Measurements from ENCODE around the gene RAET1G.
"Not testable (repeated sequence)": the region's sequence is repeated elsewhere in the genome, so short reads cannot be mapped to it uniquely, and the experiment has no call there.

Gene RAET1G, protein sequence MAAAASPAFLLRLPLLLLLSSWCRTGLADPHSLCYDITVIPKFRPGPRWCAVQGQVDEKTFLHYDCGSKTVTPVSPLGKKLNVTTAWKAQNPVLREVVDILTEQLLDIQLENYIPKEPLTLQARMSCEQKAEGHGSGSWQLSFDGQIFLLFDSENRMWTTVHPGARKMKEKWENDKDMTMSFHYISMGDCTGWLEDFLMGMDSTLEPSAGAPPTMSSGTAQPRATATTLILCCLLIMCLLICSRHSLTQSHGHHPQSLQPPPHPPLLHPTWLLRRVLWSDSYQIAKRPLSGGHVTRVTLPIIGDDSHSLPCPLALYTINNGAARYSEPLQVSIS

DNA sequence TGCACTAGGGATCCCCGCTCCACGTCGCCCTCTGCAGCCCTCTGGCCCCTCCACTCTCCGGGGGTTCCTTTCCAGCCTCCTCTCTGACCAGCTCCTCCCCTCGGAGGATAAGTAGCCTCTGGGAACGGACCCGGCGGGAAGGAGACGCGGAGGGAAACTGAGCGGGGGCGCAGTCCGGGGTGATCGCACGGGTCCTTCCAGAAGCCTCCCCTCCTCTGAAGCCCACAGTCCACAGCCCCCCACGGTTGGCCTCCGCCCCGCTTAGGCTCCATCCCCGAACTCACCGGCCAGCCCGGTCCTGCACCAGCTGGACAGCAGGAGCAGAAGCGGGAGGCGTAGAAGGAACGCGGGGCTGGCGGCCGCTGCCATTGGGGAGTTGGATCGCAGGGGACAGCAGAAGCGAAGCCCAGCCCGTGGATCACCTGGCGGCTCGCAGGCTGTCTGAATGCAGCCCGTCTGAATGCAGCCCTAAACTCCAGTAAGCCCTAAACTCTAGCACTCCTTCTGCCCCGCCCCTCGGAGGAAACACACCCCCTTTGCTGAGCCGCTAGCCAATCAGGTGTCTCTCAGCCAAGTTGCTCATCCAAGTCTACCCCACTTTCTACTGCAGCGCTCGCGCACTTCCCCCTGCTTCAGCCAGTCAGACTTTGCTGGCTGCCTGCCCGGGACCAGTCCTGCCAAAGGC is at the start of gene RAET1G:
TSS of gene RAET1G (minus strand) at position 480 of the 685 bp plus-strand sequence. CDS start at position 369, 111 bp downstream.
- peak; percentile 48 to 57 for DNase-seq (ENCODE audit: low read depth in 2 of 2)

DNA sequence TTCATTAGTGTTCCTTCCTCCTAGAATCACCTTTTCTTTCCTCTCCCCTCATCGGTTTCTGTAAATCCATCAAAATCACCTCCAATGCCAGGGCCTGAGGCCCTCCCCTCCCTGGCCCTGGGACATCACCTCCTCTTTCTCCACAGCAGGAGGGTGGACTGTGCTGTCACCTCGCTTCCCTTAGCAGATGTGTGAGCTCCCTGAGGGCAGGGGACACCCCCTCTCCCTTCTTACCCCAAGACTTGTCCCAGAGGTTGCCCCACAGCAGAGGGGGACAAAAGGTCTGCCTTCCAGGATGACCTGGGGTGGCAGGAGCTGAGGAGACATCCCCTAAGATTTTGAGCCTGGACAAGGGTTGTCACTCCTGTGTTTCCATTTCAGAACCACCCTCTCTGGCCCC is 46.7 kb upstream of the RAET1G start:
- no peak for DNase-seq (ENCODE audit: low read depth in 2 of 2)

DNA sequence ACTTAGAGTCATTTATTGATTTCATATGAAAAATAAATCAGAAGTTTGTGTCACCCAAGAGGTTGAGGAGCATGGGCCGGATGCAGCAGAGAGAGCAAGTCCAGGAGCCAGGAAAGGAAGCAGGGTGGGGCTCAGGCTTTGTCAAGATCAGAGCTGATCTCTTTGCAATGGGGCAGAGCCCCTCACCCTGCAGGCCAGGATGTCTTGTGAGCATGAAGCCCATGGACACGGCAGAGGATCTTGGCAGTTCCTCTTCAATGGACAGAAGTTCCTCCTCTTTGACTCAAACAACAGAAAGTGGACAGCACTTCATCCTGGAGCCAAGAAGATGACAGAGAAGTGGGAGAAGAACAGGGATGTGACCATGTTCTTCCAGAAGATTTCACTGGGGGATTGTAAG is 46.0 kb upstream of the RAET1G start:
- not testable (repeated sequence) for DNase-seq (ENCODE audit: low read depth in 2 of 2)

DNA sequence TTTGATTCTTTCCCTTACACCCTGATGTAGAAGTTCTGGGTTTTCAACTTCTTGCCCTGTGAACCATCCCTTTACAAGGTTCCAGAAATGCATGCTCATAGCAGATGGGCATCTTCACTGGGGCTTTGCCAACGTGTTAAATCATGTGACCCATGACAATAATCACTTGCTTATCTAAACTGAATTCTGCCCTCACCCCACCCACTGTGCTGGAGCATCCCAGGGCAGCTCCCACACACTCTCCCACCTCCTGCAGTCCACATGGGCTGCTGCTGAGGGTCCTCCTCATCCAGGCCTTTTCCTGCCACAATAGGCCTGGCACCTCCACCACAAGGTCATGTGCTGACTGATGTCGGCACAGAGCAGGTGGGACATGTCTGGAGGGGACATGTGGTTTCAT is 45.1 kb upstream of the RAET1G start:
- DNase-seq (ENCODE audit: low read depth in 2 of 2), result not testable (repeated sequence)

DNA sequence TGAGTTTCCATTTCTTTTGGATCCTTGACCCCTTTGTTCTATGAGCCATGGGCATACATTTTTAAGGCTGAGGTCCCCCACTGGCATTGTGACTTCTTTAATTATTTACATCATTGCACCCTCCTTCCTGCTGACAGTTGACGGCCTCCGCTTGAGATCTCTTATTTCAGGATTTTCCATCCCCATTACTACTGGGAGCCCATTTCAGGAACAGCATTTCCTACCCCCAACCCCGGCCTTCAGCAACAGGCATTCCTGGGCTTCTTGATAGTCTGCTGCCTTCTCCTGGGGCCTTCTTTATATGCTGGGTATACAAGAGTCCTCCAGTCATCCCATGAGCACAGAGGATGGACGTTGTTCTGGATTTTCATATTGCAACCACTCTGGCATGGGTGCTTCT is 44.7 kb upstream of the RAET1G start:
- DNase-seq (ENCODE audit: low read depth in 2 of 2), result no peak

DNA sequence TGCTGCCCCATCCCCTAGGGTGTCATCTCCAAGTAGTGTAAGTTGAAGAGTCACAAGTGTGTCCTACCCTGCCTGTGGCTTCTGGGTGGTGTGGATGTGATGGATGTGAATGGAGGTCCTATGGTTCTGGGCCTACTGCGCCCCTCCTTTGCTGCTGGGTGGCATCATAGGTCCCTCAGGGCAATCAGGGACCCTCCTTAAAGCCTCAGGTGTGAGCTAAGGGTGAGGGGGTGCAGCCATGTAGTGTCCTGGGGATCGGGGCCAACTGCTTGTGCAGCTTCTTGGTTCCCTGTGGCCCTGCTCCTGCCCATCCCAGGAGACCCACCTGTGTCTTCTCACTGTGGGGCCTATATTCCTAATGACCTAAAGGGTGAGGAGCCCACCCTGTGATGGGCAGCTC is 43.4 kb upstream of the RAET1G start:
- not testable (repeated sequence) for DNase-seq (ENCODE audit: low read depth in 2 of 2)

DNA sequence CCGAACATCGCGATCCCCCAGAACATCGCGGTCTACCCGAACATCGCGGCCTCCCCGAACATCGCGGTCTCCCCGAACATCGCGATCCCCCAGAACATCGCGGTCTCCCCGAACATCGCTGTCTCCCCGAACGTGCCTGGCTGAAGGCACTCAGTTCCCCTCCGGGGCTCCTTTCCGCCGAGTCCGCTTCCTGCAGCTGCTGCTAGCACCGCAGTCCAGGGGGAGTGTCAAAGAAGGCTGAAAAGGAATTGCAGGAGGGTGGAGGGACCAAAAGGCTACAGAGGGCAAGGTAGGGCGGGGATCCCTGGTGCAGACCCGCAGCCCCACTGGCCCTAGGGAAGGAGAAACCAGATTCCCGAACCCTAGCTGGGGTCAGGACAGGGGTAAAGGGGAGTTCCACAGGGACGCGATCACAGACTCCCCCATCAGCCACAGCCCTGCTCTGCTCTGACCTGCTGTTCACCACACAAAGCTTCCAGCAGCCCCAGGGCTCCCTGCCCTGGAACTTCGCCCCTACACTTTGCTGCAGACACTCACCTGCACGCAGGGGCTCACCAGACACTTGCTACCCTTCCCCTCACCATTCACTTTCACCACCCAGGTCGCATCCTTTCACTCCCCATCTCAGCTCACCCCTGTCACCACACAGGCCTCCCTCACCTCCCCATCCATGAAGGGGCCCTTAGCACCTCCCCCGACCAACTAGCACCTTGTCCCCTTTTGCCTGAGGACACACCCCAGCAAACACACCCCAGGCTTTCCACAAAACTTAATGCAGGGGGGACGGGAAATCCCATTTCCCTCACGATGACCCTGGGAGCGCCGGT is 42.5 kb upstream of the RAET1G start:
- no peak for DNase-seq (ENCODE audit: low read depth in 2 of 2)

DNA sequence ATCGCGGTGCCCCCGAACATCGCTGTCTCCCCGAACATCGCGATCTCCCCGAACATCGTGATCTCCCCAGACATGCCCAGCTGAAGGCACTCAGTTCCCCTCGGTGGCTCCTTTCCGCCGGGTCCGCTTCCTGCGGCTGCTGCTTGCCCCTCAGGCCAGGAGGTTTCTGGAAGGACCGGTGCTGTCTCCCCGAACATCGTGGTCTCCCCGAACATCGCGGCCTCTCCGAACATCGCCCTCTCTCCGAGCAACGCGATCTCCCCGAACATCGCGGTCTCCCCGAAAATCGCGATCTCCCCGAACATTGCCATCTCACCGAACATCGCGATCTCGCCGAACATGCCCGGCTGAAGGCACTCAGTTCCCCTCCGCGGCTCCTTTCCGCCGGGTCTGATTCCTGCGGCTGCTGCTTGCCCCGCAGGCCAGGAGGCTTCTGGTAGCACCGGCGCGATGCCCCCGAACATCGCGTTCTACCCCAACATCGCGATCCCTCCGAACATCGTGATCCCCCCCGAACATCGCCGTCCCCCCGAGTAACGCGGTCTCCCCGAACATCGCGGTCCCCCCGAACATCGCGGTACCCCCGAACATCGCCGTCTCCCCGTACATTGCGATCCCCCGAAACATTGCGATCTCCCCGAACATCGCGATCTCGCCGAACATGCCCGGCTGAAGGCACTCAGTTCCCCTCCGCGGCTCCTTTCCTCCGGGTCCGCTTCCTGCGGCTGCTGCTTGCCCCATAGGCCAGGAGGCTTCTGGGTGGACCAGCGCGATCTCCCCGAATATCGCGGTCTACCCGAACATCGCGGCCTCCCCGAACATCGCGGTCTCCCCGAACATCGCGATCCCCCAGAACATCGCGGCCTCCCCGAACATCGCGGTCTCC is 41.6 kb upstream of the RAET1G start:
- no peak for DNase-seq (ENCODE audit: low read depth in 2 of 2)

DNA sequence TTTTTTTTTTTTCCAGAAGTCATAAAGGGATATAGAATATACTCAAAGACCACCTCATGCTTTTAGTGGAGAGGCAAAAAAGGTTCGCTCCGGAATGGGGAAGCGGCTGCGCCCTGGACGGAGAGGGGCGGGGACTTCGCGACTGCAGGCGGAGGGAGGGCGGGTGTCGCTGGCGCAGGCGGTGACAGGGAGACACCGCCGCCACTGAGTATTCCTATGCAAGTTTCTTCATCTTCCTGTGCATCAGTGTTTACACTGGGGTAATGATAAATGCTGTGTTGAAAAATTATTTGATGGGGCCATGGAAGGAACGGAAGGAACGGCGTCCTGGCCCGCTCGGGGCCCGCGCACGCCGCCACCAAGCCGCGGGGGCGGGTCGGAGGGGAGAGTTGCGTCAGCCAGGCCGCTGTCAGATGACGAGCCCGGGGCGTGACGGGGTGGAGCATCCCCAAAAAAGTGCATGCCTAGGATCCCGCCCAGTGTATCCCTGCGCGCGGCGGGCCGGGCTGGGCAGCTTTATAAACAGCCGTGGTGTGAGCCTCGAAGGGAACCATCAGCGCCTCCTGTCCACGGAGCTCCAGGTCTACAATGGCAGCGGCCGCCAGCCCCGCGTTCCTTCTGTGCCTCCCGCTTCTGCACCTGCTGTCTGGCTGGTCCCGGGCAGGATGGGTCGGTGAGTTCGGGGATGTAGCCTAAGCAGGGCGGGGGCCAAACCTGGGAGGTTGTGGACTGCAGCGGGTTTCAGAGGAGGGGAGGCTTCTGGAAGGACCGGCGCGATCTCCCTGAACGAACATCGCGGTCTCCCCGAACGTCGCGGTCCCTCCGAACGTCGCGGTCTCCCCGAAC is 40.8 kb upstream of the RAET1G start, which contains the start of gene ULBP1:
TSS of gene ULBP1 (plus strand) at position 482 of the 846 bp plus-strand sequence. CDS start at position 589, 107 bp downstream.
- peak; percentile 35 to 45 for DNase-seq (ENCODE audit: low read depth in 2 of 2)

DNA sequence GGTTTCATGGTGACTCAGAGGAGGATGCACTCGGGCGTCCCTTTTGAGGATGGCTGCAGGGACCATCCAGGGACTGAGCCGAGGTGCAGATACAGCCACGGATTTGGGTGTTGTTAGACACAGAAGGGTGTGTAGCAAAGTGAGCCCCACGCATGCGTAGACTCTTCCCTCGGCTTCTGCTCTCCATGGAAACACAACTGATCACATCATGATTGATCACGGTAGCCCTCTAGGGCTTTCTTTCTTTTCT is 40.2 kb upstream of the RAET1G start:
- no peak for DNase-seq (ENCODE audit: low read depth in 2 of 2)

DNA sequence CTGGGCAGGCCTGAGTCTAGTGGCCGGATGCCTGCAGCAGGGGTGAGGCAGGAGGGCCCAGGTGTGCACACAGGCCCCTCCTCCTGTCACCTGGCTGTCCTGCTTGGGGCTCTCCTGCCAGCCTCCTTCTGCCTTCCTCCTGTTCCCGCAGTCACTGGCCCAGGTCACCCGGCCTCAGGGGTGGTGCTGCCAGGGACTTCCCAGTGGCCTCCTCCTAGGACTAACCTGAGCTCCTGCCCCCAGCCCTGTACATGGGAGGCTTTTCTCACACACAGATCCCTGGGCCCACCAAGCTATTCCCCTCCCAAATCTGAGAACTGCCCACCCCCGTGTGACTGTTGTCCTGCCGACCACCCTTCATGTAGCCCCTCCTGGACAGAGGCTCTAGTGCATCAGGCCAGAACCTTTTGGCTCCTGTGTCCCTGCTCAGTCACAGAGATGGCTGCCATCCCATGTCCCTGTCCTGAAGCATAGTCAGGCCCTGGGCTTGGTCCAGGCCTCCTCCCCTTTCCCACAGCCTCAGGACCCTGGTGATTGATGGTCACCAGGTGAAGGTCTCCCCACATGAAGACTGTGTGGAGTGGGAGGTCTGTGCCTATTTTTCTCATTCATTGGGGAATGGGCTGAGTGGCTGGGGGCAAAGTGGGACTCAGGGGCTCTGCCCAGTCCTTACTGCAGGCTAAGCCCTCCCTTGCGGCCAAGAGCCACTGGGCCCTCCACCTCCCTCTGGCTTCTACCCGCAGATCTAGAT is 39.7 kb upstream of the RAET1G start:
- DNase-seq (ENCODE audit: low read depth in 2 of 2), result no peak

DNA sequence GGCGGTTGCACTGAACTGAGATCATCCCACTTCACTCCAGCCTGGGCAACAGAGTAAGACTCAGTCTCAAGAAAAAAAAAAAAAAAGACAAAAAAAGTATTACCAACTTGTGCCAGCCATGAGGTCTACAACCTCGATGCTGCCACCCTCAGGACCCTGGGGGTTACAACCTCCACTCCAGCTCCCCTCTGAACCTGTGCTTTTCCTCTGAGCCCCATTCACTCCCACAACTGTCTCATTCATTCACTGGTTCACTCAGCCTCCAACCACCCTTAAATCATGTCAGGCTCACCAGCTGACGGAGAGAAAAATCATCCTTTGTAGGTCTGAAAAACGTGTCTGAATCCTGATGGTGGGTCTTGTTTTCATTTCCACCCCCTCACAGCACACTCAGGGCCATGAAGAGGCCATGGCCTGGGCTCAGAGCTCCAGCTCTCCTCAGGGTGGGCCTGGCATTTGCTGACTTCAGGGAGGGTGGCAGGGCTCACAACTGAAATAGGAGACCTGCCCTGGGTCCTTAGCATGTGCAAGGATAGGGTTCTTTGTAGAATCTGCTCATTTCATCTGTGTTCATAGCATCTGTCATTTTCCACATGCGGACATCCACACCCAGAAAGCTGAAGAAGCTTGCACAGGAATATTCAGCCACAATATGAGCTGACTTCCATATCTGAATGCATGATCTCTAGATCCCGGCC is 39.0 kb upstream of the RAET1G start:
- DNase-seq (ENCODE audit: low read depth in 2 of 2), result no peak

DNA sequence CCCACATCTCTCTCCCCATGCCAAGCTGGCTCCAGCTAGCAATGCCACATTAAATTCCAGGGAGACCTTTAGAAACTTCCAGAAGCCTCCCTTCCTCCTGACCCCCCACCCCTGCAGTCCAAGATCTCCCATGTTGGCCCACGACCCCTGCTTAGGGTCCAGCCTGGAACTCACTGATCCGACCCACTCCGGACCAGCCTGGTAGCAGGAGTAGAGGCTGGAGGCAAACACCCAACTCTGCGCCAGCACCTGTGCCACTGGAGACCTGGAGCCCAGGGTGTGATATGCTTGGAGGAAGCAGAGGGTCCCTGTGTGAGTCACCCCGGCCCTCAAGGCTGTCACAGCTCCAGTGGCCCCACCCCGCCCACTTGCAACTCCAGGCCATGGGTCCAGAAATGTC is 37.6 kb upstream of the RAET1G start:
- no peak for DNase-seq (ENCODE audit: low read depth in 2 of 2)

DNA sequence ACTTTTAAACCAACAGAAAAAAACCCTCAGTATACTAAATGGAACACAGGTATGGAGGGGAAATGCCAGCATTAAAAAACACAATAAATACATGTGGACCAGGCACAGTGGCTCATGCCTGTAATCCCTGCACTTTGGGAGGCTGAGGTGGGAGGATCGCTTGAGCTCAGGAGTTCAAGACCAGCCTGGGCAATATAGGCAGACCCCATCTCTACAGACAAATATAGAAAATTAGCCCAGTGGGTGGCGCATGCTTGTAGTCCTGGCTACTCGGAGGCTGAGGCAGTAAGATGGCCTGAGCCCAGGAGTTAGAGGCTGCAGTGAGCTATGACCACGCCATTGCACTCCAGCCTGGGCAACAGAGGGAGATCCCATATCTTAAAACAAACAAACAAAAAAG is 36.9 kb upstream of the RAET1G start:
- not testable (repeated sequence) for DNase-seq (ENCODE audit: low read depth in 2 of 2)

DNA sequence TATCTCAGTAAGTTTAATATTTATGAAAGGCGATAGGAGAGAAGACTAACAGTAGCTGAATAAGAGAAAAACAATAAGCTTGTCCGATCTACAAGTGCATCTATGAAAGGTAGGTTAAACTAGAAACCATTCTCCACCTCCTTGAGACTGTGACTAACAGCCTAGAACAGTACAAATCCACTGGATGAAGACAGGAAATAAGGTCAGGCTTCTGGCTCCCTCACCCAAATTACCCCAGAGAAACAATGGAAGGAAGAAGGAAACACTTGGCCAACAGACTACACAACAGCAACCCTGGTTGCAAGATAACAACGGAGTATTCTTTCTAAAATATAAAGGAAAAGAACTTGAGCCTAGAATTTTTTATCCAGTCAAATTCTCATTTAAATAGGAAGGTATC is 35.2 kb upstream of the RAET1G start:
- not testable (repeated sequence) for DNase-seq (ENCODE audit: low read depth in 2 of 2)

DNA sequence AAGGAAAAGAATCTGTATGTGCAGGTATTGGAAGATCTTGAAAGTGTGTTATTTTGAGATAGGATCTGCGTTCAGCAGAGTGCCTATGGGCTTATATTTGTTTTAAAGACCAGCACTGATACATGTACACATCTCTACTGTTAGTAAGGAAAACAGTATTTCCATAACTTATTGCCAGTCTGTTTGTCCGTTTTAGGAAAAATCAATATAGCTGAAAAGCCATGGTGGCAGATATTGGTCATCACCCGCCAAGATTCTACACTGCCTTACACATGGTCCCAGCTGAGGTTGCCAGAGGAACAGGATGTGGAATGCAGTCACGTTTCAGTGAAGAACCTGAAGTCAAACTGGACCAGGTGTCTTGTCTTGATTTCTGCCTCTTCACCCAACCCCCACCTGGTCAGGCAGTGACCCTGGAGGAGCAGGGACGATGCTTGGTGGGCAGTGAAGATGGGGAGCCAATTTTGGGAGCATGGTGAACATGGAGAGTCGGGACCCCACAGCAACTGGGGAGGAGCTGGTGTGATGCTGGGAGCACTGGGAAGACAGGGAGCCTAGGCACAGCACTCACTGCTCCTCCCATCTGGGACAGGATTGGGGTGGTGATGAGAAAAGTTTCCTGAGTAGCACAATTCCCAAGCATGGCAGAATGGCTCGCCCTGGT is 32.9 kb upstream of the RAET1G start:
- not testable (repeated sequence) for DNase-seq (ENCODE audit: low read depth in 2 of 2)

DNA sequence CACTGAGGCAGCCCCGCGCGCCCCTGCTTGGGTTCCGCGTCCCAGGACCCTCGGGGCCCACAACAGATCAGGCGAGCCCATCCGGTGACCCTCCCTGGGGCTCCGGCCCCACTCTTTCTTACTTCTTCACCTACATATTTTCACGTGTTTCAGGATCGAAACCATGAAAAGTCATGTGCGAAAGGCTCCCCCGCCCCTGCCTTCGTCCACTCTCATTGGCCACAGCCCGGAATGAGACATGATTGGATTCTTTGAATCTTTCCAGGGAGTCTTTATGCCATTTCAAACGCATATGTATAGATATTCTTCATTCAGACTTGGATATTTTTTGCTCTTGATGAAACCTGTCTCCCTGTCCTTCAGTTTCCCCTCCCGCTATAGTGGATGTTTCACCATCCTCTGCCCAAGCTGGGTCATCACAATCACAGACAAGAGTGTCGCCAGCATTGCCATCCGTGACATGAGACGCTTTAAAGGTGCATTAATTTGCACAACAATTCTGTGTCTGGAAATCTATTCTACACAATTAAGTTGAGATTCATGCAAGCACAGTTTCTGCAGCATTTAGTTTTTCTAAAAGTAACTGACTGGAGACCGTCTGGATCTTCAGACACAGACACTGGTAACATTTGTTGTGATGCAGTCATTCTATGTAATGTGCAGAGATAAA is 32.2 kb upstream of the RAET1G start:
- DNase-seq (ENCODE audit: low read depth in 2 of 2), result not testable (repeated sequence)

DNA sequence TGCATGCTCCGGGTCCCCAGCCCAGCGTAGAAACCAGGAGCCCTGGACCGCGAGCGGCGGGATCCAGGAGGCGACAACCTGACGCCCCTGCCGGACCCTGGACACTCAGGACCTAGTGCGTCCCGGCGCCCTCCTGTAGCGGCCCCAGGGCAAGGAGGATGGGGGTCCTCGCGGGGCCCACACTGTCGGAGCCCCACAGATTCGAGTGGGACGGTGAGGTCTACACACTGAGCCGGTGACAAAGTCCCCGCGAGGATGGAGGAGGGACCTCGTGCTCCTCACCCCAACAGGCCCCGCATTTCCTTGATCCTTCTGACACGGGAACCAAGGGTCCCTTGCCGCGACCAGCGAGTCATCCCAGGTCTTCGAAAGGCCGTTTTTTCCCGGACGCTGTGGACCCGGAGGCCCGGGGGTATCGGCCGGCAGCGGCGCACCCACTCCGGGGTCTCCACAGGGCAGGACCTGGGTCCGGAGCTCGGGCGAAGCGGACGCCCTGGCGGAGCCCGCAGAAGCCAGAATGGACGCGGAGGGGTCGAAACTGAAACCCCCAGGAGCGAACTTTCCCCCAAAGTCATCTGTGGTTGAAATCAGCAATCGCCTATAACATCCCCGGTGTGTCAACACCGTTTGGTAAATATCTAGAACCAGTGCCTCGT is 31.5 kb upstream of the RAET1G start:
- DNase-seq (ENCODE audit: low read depth in 2 of 2), result not testable (repeated sequence)

All from stimulated activated CD8-positive, alpha-beta memory T cell treated with anti-CD3 and anti-CD28 coated beads, Interleukin-7, amount 100 ng/mL, for 1 hour (primary cell).